H1 (cell line): ENCODE results near the gene SLC35F1.

Experiments used
- CTCF ChIP-seq, 3 experiments: IDR thresholded peaks; 1 replicate in 2 of 3; 2 replicates in 1 of 3; pipeline versions ENCODE4 v1.5.1 to v1.6.1; 2011; ENCODE audit warnings: low read length in 3 of 3, mild to moderate bottlenecking in 3 of 3, inconsistent platforms in 2 of 3, low read depth in 1 of 3, moderate library complexity in 1 of 3; ENCODE audit not compliant: insufficient read depth in 1 of 3; ENCODE audit errors: control extremely low read depth in 1 of 3
- RAD21 ChIP-seq, 2 experiments: IDR thresholded peaks in 1 of 2; conservative IDR thresholded peaks in 1 of 2; 2 replicates each; pipeline ENCODE4 v1.6.1; 2011; ENCODE audit warnings: low read depth in 2 of 2, low read length in 2 of 2, improper control_type of control experiment in 1 of 2, inconsistent platforms in 1 of 2, mild to moderate bottlenecking in 1 of 2, moderate library complexity in 1 of 2

GRCh38 chr6:118152524-118152923 is 245.5 kb downstream of the SLC35F1 start:
- TF ChIP-seq CTCF (IDR thresholded peaks at IDR 0.05; ENCODE audit: control extremely low read depth in 1 of 3, insufficient read depth in 1 of 3, low read depth in 1 of 3, low read length in 3 of 3) (no peak), RAD21 (IDR thresholded peaks at IDR 0.05 in 1 of 2, conservative IDR thresholded peaks at IDR 0.05 in 1 of 2; ENCODE audit: low read depth in 2 of 2, low read length in 2 of 2) (no peak)
